NT2/D1 (cell line): ENCODE data around the gene ATXN1.

Experiments
- DNase-seq: peaks from one replicate; pipeline ENCODE4 v3.0.0-alpha.2; 2011; ENCODE audit warnings: low read depth, low spot score
- H3K27me3 ChIP-seq: 2 replicates; pipeline ENCODE4 v1.6.0; 2011; ENCODE audit warnings: mild to moderate bottlenecking; ENCODE audit not compliant: insufficient read length, insufficient read depth
- H3K36me3 ChIP-seq: 2 replicates; pipeline ENCODE4 v1.6.1; 2011; ENCODE audit warnings: mild to moderate bottlenecking, low read length, mixed read lengths; ENCODE audit not compliant: insufficient read depth, insufficient read length
- H3K4me1 ChIP-seq: 2 replicates; pipeline ENCODE4 v1.5.1; 2011; ENCODE audit not compliant: insufficient read depth, insufficient read length
- H3K4me3 ChIP-seq: 2 replicates; pipeline ENCODE4 v1.5.1; 2011; ENCODE audit warnings: low read depth; ENCODE audit not compliant: insufficient read length
- H3K9ac ChIP-seq: 2 replicates; pipeline ENCODE4 v1.6.0; 2011; ENCODE audit warnings: low read depth; ENCODE audit not compliant: insufficient read length
- H3K9me3 ChIP-seq: 2 replicates; pipeline ENCODE4 v1.5.1; 2011; ENCODE audit warnings: mild to moderate bottlenecking, low read length; ENCODE audit not compliant: insufficient read depth
- SUZ12 ChIP-seq: IDR thresholded peaks from 2 replicates; pipeline ENCODE4 v1.6.1; 2011; ENCODE audit not compliant: insufficient read length, insufficient read depth; ENCODE audit errors: extremely low read depth
- YY1 ChIP-seq: IDR thresholded peaks from 2 replicates; pipeline ENCODE4 v1.6.1; 2011; ENCODE audit not compliant: insufficient read length, insufficient read depth
- ZNF274 ChIP-seq: IDR thresholded peaks from 2 replicates; pipeline ENCODE4 v1.6.1; 2011; ENCODE audit warnings: mild to moderate bottlenecking, low read depth, low read length

The ATXN1 gene

DNA sequence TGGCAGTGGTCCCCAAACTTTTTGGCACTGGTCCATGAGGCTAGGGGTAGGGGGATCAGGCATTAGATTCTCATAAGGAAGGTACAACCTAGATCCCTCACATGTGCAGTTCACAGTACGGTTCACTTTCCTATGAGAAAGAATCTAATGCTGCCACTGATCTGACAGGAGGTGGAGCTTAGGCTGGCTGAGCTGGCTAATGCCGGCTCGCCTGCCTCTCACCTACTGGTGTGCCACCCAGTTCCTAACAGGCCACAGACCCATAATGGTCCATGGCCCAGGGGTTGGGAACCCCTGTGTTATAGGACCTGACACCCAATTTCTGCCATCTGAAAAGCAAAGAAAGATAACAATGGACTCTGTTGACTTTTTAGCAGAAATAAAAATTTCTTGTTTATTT lies 323.3 kb downstream of the ATXN1 start:
- TF ChIP-seq SUZ12, result no peak
- no peak for TF ChIP-seq ZNF274
- no peak for TF ChIP-seq YY1
- Histone ChIP-seq H3K4me3 (no peak overlapping the region), H3K4me1 (no peaks in the 10 kb centered on the region), H3K9ac (no peak overlapping the region), H3K9me3 (no peaks in the 10 kb centered on the region), H3K36me3 (no peaks in the 10 kb centered on the region), H3K27me3 (no peaks in the 10 kb centered on the region)
- no peak for DNase-seq

DNA sequence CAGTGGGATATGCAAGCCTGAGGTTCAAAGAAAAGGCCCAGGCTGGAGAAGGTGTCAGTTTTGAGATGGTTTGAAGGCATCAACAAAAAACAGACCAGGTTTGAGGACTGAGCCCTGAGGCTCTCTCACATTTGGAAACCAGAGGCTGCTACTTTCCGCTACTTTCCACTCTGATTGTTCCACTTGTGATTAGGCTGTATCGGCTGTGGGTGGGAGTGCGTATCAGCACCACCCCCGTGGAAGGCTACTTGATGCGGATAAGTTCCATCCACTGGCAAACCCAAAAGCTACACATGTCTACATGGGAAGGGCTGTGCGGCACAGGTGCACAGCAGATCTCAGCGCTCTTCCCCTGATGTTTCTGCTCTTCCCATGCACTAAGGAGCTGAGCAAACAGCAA lies 324.2 kb downstream of the ATXN1 start:
- TF ChIP-seq YY1 (no peak), SUZ12 (no peak), ZNF274 (no peak)
- no peaks in the 10 kb centered on the region for H3K4me1 ChIP-seq
- no peak overlapping the region for H3K4me3 ChIP-seq
- no peaks in the 10 kb centered on the region for H3K27me3 ChIP-seq
- no peaks in the 10 kb centered on the region for H3K9me3 ChIP-seq
- H3K36me3 ChIP-seq, result no peaks in the 10 kb centered on the region
- DNase-seq, result no peak
- no peak overlapping the region for H3K9ac ChIP-seq

DNA sequence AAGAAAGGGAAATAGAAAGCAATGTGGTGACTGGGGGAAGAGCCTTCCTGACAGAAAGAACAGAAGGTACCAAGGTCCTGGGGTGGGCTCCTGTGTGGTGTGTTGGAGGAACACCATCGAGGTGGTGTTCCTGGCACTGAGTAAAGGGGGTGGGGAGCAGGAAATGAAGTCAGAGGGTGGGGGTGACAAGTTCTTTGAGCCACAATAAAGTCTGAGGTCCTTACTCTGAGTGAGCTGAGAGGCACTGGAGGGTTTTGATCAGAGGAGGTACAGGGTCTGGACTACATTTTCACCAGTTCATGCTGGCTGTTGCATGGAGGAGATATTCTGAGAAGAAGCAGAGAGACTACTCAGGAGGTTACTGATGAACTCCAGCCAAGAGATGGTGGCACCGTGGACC lies 324.7 kb downstream of the ATXN1 start:
- DNase-seq, result no peak
- Histone ChIP-seq H3K4me3 (no peak overlapping the region), H3K4me1 (no peaks in the 10 kb centered on the region), H3K9ac (no peak overlapping the region), H3K9me3 (no peaks in the 10 kb centered on the region), H3K36me3 (no peaks in the 10 kb centered on the region), H3K27me3 (no peaks in the 10 kb centered on the region)
- TF ChIP-seq SUZ12 (no peak), ZNF274 (no peak), YY1 (no peak)

DNA sequence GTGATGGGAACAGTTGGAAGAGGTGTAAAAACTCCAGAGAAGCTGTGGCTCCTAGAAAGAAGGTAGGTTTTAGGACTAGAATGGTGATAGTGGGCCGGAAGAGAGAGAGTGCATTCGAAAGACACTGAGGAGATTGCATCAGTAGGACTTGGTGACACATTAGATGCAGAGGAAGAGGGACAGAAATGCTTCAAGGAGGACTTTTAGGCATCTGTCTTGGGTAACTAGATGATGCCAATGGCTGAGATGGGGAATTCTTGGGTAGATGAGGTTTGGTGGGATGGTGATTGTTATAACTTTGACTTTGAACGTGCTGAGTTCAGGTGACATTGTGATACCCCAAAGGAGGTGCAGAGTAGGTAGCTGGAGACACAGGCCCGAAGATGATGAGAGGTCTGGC lies 326.4 kb downstream of the ATXN1 start:
- no peaks in the 10 kb centered on the region for H3K36me3 ChIP-seq
- no peak for DNase-seq
- no peaks in the 10 kb centered on the region for H3K4me1 ChIP-seq
- no peak overlapping the region for H3K4me3 ChIP-seq
- H3K27me3 ChIP-seq, result no peaks in the 10 kb centered on the region
- H3K9ac ChIP-seq, result no peak overlapping the region
- H3K9me3 ChIP-seq, result no peaks in the 10 kb centered on the region
- TF ChIP-seq YY1 (no peak), ZNF274 (no peak), SUZ12 (no peak)

DNA sequence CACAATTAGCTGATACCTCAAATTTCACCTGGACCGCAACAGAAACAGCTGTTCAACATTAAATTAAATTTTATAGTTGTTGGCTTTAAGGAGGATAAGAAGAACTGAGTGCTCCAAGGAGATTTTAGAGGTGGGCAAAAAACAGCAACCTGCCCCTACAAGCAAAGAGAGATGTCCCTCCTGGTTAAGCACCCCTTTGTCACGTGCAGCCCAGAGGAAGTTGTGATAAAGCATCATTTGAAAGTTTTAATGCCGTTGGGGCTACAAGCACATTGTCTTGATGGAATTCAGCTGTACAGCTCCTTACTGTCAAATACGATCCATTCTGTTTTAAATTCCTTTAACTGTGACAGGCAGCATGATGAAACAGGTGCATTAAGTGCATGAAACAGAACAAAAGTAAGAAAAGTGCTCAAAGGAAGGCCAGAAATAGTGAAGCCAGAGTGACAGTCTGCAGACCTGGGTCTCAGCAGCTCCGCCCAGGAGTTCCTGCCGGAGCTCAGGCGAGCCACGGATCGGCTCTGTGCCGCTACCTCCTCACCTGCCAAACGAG lies 327.8 kb downstream of the ATXN1 start:
- Histone ChIP-seq H3K9me3 (no peaks in the 10 kb centered on the region), H3K9ac (no peak overlapping the region), H3K4me3 (no peak overlapping the region), H3K36me3 (no peaks in the 10 kb centered on the region), H3K4me1 (no peaks in the 10 kb centered on the region), H3K27me3 (no peaks in the 10 kb centered on the region)
- TF ChIP-seq YY1 (no peak), SUZ12 (no peak), ZNF274 (no peak)
- no peak for DNase-seq

DNA sequence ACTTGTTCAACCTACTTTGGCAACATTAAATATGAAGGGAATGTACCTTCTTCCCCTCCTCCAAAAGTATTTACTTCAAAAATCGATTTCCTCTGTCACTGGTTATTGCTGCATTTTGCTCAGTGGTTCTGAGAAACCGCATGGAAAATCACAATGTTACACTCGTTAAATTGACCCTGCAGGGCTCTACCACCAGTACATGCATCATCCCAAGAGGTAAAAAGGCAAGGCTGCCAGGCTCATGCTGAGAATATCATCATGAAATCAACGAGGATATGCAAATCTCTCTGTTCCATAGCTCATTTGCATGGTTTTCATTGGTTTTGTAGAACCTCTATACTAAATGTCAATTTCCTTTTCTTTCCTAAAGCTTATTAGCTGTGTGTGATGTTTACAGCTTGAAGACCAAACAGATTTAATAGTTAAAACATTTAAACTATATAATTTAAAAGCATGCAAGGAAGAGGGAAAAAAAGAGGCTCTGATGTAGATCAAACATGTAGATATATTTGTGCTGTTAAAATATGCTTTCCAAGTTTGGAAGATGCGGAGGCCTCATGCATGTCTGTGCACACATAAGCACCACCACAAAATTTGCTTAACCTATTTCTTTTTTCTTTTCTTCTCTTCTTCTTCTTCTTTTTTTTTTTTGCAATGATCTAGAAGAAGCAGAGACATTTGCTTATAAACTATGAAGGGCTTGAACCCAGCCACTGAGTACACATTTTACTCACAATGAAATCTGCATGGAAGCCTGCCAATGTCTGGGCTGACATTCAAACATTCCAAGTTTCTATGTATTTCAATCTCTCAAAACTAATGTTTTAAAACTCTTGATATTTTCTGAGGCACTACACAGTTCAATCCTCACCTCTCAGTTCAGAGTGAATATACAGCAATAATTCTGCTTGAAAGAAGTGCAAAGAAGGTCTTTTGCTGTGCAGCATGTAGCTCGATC lies 328.9 kb downstream of the ATXN1 start:
- no peak for DNase-seq
- Histone ChIP-seq H3K4me3 (no peak overlapping the region), H3K27me3 (no peaks in the 10 kb centered on the region), H3K9ac (no peak overlapping the region), H3K36me3 (no peaks in the 10 kb centered on the region), H3K9me3 (no peaks in the 10 kb centered on the region), H3K4me1 (no peaks in the 10 kb centered on the region)
- TF ChIP-seq SUZ12, result no peak
- TF ChIP-seq YY1, result no peak
- TF ChIP-seq ZNF274, result no peak

DNA sequence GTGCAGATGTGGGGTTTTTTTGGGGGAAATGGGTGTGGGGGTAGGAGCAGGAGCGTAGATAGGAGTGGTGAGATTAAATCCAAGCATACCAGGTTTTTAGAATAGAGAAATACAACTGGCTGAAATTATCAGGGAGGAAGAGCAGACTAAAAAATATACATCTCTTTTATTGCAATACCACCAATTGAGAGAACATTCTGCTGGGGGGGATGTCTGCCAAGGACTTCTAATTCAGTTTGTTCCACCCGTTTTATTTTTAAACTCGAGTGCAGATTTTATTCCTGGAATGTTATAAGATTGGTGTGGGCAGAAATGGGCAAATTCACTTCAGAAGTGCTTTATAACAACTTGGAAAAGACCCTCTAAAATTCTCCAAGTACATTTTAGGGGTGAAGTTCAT lies 330.2 kb downstream of the ATXN1 start:
- H3K36me3 ChIP-seq, result no peaks in the 10 kb centered on the region
- H3K27me3 ChIP-seq, result no peaks in the 10 kb centered on the region
- no peak for DNase-seq
- H3K9me3 ChIP-seq, result no peaks in the 10 kb centered on the region
- no peak overlapping the region for H3K4me3 ChIP-seq
- H3K4me1 ChIP-seq, result no peaks in the 10 kb centered on the region
- H3K9ac ChIP-seq, result no peak overlapping the region
- TF ChIP-seq SUZ12, result no peak
- no peak for TF ChIP-seq YY1
- no peak for TF ChIP-seq ZNF274
